RKO (cell line): ENCODE measurements around the gene GPR162.
A peak's percentile ranks its signal among the peaks of the same experiment; 100 is the strongest.

Experiments used
- DNase-seq: peaks from one replicate; pipeline ENCODE4 v3.0.0-alpha.2; 2016; ENCODE audit warnings: low spot score

GPR162 gene

DNA sequence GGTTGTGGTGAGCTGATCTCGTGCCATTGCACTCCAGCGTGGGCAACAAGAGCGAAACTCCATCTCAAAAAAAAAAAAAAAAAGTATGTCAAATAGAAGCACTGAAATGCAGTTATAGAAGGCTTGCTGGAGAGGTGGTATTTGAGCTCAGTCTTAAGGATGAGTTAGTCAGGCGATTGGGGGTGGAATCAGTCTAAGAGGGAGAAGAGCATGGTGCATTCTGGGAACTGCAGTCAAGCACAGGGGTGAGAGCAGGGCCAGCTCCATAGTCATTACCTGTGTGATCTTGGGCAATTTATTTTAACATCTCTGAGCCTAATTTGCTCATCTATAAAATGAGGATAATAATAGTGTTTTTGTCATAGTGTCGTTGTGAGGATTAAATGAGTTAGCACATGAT lies 13.3 kb downstream of the GPR162 start:
- DNase-seq: no peak

DNA sequence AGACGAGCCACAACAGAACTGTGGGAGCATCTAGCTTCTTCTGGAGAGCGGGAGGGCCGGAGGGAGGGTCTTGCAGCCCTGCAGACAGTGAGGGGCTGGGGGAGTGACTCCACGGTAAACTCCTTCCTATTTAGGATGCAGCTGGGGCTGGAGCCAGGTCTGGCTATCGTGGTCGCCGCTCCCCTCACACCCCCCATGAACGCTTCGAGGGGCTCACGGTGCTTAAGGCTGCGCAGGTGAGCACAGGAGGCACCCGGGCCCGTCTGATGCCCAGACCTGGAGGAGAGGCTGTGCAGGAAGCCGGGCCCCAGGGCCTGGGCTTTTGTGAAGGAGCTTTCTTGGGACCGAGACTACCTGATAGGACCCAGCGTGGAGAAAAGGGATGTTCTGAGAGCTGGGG lies 15.2 kb downstream of the GPR162 start:
- no peak for DNase-seq

DNA sequence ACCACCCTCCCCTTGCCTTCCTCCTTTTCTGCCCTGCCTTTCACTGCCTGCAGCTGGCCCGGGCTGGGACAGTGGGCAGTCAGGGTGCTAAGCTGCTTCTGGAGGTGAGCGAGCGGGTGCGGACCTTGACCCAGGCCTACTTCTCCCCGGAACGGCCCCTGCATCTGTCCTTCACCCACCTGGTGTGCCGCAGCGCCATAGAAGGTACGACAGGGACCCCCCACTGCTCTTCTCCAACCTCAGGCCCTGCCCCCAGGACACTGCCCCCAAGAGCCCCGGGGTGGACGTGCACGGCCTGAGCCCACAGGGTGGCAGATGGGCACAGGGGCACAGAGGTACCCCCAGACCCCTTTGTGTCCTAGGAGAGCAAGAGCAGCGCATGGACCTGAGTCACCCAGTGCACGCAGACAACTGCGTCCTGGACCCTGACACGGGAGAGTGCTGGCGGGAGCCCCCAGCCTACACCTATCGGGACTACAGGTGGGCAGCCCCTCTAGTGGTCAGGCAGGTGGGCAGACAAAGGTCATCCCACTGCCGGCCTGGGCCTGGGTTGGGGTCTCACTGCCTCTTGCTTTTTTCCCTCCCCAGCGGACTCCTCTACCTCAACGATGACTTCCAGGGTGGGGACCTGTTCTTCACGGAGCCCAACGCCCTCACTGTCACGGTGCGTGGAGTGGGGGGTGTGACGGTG lies 15.9 kb downstream of the GPR162 start:
- no peak for DNase-seq

DNA sequence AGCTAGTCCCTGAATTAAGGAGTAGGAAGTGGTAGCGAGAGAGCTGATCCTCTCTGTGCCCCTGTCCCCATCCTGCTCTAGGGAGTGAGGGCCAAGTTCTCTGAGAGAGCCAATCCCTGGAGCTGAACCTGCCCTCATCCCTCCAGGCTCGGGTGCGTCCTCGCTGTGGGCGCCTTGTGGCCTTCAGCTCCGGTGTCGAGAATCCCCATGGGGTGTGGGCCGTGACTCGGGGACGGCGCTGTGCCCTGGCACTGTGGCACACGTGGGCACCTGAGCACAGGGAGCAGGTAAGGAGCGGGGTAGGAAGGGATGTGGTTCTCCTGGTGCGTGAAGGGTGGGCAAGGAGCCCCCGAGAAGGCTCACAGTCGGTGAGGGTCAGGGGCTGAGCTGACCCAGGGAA lies 17.2 kb downstream of the GPR162 start:
- DNase-seq: no peak

DNA sequence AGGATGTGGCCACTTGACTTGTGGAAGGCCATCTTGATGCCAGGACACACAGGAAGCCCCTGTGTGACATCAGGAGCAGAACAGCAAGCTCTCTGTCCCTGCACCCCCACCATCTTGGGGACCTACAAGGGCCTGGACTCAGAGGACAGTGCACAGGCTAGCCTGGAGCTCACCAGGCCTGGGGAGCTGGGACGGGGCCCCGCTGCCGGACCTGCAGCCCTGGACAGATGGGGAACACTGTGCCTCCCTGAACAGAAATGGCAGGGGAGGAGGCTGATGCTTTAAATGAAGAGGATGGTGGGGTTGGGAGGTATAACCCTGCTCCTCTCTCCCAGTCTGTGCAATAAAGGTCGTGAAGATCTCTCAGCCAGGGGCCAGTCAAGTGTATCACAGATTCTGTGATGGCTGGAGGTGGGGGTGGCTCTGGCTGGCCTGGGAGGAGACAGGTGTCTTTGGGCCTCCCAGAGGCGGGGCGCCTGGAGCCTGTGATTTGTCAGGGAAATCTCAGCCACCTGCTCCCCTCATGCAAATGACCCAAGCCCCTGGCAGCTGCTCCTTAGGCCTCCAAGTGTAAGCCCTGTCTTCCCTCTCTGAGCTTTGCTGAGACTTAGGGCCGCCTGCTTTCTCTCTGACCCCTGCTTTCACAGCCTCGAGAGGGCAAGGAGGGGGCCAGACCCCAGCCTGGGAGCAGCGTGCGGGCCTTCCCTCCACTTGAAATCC lies 18.0 kb downstream of the GPR162 start:
- no peak for DNase-seq

DNA sequence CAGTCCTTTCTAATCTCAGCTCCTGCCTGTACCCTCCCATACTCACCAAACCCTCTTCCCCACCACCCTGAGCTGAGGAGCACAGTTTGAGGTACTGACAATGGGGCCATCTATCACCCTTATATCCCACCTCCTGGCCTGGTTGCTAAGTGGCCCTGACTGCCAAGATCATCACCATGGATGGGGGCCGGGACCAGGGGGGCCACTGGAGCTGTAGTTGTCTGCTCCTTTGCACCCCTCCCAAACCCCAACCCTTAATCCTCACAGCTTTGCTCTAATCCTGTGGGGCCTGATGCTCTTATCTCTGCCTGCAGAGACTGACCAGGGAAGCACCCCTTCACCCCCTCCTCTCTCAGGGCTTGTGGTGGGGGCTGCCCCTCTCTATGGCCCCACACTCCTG lies 18.7 kb downstream of the GPR162 start:
- DNase-seq: no peak

DNA sequence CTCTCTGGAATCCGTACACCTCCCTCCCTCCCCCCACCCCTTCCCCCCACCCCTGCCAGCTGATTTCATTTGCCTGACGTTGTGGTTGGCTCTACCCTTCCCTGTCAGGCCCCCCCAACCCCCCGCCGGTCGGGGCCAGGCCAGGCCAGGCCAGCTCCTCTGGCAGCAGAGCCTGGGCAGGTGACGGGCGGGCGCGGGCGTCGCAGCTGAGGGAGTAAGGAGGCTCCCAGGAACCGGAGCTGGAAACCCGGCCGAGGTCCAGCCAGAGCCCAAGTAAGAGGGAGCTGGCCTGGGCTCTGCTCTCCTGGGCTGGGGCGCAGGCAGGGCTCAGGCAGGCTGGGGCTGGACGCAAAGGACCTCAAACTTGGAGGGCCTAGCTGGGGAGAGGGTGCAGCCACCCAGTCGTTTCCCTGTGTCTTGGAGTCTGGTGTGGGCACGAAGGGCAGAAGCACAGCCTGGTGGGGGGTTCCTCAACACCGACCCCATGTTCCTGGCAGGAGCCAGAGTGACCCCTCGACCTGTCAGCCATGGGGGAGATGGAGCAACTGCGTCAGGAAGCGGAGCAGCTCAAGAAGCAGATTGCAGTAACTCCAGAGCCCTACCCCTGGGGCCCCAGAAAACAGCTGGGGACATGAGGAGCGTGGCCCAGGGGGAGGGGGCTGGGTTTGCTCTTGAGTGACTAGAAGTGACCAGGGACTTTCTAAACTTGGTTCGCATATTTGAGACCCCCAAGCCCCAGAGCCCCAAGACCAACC lies 19.3 kb downstream of the GPR162 start, which contains the start of gene GNB3:
TSS of gene GNB3 (plus strand) at position 165 of the 755 bp plus-strand sequence. CDS start at position 528, 363 bp downstream.
- no peak for DNase-seq

DNA sequence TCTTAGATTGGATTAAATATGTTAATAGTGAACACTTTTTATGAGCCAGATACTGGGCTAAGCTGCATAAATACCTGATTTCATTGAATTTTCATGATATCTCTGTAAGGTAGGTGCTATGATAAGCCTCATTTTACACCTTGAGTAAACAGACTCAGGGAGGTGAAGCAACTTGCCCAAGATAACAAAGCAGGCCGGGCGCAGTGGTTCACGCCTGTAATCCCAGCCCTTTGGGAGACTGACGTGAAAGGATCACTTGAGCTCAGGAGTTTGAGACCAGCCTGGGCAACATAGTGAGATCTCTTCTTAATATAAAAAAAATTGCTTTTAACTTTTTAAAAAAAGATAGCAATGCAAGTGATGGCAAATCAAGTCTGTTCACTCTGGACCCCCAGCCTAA lies 20.5 kb downstream of the GPR162 start:
- DNase-seq: no peak

DNA sequence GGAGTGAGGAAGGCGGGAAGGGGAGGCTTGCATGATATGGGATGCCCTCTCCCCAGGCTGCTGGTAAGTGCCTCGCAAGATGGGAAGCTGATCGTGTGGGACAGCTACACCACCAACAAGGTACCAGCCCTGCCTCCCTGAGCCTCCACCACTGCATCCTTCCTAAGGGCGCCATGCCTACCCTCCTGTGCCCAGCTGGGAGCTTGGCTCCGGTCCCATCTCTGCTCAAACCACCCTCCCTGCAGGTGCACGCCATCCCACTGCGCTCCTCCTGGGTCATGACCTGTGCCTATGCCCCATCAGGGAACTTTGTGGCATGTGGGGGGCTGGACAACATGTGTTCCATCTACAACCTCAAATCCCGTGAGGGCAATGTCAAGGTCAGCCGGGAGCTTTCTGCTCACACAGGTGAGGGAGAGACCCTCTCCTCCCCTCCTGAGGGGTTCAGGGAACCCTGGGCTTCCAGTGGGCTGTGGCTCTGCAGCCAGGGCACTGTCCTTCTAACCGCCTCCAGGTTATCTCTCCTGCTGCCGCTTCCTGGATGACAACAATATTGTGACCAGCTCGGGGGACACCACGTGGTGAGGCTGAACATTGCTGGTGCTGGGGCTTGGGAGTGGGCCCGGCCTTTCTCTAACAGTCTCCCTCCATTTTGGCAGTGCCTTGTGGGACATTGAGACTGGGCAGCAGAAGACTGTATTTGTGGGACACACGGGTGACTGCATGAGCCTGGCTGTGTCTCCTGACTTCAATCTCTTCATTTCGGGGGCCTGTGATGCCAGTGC lies 21.7 kb downstream of the GPR162 start:
- DNase-seq: no peak

DNA sequence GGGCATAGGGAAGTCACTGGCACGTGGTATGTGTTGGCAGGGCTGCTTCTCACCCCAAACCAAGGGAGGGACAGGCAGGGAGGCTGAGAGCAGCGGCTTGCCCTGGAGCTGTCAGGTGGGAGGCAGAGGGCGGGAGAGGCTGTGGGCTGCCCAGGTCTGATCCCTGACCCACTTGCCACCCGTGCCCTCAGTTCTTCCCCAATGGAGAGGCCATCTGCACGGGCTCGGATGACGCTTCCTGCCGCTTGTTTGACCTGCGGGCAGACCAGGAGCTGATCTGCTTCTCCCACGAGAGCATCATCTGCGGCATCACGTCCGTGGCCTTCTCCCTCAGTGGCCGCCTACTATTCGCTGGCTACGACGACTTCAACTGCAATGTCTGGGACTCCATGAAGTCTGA lies 23.8 kb downstream of the GPR162 start:
- DNase-seq: no peak

DNA sequence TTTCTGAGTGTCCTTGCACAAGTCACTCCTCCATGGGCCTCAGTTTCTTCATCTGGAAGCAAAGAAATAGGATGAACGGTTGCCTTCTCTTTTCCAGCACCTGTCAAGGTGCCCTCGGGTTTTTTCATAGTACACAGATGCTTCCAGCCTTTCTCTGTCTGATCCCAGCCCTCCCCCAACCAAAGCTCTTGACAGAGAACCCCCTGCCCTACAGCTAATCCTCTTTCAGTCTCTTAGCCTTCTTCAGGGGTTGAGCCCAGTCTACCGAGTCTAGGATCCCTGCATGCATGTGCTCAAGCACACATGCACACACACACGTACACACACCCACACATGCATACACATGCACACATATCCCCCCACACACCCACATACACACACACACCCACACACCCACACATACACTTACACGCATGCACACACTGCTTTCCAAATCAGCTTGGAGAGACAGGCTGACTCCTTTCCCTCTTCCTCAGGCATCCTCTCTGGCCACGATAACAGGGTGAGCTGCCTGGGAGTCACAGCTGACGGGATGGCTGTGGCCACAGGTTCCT lies 24.8 kb downstream of the GPR162 start:
- DNase-seq: no peak

DNA sequence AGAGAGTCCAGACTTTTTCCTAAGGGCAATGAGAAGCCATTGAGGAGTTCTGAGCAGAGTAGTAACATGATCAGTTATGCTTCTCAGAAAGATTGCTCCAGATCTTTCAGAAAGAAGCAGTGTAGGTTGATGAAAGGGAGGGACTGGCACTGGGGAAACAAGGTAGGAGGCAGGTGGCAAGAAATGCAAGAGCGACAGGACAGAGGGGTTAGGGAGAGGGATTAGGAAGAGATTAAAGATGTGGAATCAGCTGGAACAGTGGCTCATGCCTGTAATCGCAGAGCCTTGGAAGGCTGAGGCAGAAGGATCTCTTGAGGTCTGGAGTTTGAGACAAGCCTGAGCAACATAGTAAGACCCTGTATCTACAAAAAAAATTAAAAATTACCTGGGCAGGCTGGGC lies 26.1 kb downstream of the GPR162 start:
- no peak for DNase-seq

DNA sequence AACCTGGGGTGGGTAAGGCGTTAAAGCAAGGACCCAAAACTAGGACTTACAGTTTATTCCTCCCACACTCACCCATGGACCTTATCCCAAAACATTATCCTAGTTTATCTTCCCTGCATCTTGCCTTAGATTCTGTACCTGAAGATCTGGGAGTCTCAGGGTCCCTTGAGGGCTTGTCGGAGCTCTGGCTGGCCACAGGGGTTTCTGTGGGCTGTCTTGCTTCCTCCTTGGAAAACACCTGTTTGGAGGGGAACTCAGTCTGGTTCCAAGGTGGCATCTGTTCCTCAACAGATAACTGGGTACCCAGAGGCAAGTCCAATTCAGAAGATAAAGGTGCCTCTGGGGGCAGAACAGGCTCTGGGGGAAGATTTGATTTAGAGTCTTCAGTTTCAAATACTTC lies 27.8 kb downstream of the GPR162 start:
- DNase-seq: no peak

DNA sequence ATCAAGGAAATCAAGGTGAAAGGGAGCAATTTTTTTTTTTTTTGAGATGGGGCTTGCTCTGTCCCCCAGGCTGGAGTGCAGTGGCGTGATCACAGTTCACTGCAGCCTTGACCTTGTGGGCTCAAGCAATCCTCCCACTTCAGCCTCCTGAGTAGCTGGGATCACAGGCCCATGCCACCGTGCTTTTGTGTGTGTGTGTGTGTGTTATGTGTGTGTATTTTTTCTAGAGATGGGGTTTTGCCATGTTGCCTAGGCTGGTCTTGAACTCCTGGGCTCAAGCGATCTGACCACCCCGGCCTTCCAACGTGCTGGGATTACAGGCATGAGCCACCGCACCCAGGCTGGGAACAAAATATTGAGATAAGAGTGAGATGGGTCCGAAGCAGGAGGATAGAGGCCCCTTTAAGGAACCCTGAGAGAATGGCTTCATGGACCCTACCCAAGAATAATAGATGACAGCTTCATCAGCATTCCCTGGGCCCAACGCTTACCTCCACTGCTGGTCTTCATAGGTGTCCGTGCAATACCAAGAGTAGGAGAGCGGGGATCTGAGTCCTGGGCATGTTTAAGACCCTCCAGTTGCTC lies 28.4 kb downstream of the GPR162 start:
- no peak for DNase-seq

DNA sequence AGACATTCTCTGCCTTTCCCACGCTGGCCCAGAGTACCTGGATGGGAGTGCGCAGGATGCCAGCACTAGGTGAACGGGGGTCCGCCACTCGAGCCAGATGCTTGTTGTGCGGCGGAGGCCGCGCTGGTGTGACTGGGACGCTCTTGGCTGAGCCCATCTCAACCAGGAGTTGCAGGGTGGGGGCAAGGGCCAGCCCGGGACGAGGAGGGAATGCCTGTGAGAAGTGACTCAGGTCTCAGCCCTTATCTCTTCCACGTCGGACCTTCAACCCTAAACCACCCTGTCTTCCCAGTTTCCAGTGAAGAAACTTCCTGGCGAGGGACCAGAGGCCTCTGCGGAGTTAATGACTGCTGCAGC lies 29.2 kb downstream of the GPR162 start:
- peak; percentile 54 for DNase-seq

DNA sequence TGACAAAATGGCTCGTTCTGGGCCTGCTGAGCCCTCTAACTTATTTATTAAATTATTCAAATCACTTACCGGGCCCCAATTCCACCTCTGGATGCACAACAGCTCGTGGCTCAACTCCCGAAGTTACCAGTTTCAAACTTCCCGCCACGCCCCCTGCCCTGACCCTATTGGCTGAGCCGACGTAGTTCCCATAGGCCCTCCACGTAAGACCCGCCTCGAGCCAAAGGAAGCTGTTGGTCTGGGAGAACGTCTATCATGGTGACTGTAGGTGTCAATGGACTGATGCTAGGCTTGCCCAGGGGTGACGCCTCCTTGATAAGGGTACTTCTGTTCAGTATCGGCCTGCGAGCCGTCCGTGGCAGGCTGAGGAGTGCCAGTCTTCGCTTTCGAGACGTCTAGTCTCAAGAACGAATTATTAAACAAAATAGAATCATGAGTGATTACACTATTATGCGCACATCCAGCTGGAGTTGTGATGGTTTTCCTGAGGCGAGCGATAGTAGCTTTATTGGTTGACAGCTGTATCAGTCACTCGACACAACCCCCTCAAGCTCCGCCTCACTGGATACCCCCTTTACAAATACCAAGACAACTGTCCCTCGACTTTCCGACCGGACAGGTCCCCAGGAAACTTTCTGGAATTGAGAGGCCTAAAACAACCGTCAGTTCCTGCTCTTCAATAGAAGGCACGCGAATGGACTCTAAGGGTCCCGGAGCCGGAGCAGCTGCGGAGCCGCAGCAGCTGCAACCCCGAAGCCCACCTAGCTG lies 29.7 kb downstream of the GPR162 start, which contains the start of gene CDCA3:
TSS of gene CDCA3 (minus strand) at position 134 of the 768 bp plus-strand sequence. CDS start 334 bp downstream, outside the sequence.
- peak; percentile 99 for DNase-seq

DNA sequence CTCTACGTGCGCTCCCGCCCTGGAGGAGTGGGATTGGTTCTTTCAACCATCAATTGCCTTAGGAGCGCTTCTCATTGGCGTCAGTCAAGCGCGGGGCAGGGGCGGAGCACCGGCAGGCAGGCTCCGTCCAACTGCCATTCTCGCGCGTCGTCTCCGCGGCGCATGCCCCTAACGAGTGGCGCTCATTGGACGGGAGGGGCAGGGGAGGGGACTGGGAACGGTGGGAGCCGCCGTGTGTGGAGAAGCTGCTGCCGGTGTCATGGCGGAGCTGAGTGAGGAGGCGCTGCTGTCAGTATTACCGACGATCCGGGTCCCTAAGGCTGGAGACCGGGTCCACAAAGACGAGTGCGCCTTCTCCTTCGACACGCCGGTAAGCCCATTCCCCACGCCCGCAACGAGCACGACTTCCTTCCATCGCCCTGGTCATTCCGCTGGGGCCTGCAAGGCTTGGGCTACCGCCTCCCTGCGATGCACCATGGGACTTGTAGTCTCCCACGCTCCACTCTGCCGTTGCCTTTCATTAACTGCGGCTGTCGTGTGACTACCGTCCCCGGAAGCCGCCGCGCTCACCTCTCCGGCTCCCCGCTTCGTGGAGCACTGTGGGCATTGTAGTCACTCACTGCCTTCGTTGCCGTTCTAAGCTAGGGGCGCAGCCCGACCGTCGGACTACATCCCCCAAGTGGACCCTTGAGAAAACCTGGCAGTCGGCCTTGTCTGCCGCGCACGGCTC lies 30.5 kb downstream of the GPR162 start, which contains the start of gene USP5:
TSS of gene USP5 (plus strand) at position 230 of the 730 bp plus-strand sequence. CDS start at position 260, 30 bp downstream.
- peak; percentile 100 for DNase-seq

DNA sequence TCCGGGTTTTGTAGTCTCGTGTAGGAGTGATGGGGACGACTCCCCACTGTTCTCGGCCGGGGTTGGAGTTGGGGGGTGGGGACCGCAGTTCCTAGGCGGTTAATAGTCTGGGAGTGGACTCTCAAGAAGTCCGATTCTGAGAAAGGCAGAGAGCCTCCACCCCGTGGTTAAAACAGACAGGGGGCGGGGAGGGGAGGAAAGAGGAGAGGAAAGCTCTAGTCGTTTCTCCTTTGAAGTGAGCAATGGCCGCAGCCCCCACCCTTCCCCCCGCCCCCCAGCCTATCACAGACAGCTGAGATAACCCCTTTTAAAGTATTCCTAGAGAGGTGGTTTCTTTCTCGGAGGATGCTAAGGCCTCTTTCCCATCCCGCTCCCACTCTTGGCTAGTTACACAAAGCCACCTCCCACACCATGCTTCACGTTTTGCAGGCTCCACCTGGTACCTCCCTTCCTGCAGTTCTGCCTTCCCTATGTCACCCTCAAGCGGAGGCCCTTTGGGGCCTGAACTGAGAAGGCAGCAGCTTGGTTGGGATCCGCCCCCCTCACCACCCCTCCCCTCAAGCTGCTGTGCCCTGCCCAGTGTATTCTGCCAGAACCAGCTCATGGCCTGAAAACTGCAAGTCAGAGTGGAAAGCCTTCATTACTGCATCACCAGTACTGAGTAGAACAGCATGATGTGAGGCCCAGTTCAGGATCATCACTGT lies 31.2 kb downstream of the GPR162 start:
- peak; percentile 78 for DNase-seq

DNA sequence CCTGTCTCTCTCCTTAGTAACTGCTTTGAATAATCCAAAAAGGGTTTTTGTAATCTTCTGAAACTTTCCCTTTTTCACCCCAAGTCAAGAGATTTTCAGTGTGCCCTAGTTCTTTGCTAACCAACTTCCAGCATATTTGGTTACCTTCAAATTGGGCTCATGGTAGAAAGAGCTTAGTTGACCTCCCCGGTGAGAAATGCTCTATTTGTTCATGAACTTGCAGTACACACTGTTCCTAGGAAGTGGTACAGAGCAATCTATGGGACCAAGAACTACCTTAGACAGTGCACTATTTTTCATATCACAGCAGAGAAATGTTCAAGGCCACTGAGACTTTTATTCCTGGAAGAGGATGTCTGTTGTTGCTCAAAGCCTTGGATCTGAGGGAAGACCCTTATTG lies 32.0 kb downstream of the GPR162 start:
- no peak for DNase-seq
